Nephron progenitor cell (in vitro differentiated cells): ENCODE results near the gene PJA2.

ENCODE experiments used
- DNase-seq: peaks from one replicate; pipeline ENCODE4 v3.0.0; 2021
- H3K27ac Mint-ChIP-seq: 2 replicates; pipeline ENCODE4 v1.8.0; 2021; ENCODE audit warnings: mild to moderate bottlenecking, moderate library complexity, mixed read lengths
- H3K27me3 Mint-ChIP-seq: 2 replicates; pipeline ENCODE4 v1.8.0; 2021; ENCODE audit warnings: mild to moderate bottlenecking, low read depth, mixed read lengths; ENCODE audit not compliant: poor library complexity
- H3K36me3 Mint-ChIP-seq: 2 replicates; pipeline ENCODE4 v1.8.0; 2021; ENCODE audit warnings: low read depth, mixed read lengths
- H3K4me1 Mint-ChIP-seq: 2 replicates; pipeline ENCODE4 v1.8.0; 2021; ENCODE audit warnings: mixed read lengths
- H3K4me3 Mint-ChIP-seq: 2 replicates; pipeline ENCODE4 v1.8.0; 2021; ENCODE audit warnings: mild to moderate bottlenecking, moderate library complexity, mixed read lengths
- H3K9me3 Mint-ChIP-seq: 2 replicates; pipeline ENCODE4 v1.8.0; 2021; ENCODE audit warnings: mild to moderate bottlenecking, moderate library complexity, mixed read lengths
- CTCF ChIP-seq: fragments of 200-600 bp; sonication (generic); IDR thresholded peaks from 2 replicates; pipeline ENCODE4 v1.5.0; 2021; ENCODE audit warnings: antibody characterized with exemption

PJA2 gene

GRCh38 chr5:109309326-109310063, 100.3 kb downstream of the PJA2 start:
- Mint-ChIP-seq H3K4me1 (peaks cover 8% of the 10 kb centered on the region), H3K4me3 (no peak overlapping the region), H3K36me3 (no peaks in the 10 kb centered on the region), H3K27ac (no peak overlapping the region), H3K9me3 (no peaks in the 10 kb centered on the region), H3K27me3 (peaks cover 6% of the 10 kb centered on the region)
- DNase-seq: no peak
- TF ChIP-seq CTCF: no peak

- DNase-seq: no peak
- Mint-ChIP-seq H3K27ac (no peak overlapping the region), H3K36me3 (no peaks in the 10 kb centered on the region), H3K27me3 (peaks cover 6% of the 10 kb centered on the region), H3K4me1 (peaks cover 4% of the 10 kb centered on the region), H3K4me3 (no peak overlapping the region), H3K9me3 (no peaks in the 10 kb centered on the region)
- no peak for TF ChIP-seq CTCF
Observed at GRCh38 chr5:109307951-109308350, 101.8 kb downstream of the PJA2 start.

DNA sequence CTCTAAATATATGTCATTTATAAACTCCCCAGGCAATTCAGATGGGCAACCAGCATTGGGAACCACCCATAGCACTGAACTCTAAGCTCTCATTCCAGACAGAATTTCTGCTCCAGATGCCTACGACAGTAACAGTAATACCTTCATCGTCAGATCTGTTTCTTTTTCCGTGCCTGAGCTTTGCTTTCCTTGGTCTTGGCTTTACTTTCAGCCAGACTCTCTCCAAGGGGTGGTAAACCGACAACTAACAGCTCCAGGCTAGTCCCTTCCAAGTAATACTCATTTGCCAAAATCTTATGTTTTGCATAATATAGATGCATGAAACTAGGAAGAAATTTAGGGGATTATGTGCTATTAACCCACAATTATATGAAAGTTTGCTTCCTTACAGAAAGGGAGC, 102.3 kb downstream of the PJA2 start:
- Mint-ChIP-seq H3K9me3 (no peaks in the 10 kb centered on the region), H3K27me3 (peaks cover 6% of the 10 kb centered on the region), H3K4me3 (no peak overlapping the region), H3K36me3 (no peaks in the 10 kb centered on the region), H3K4me1 (no peaks in the 10 kb centered on the region), H3K27ac (no peak overlapping the region)
- TF ChIP-seq CTCF: no peak
- no peak for DNase-seq

DNA sequence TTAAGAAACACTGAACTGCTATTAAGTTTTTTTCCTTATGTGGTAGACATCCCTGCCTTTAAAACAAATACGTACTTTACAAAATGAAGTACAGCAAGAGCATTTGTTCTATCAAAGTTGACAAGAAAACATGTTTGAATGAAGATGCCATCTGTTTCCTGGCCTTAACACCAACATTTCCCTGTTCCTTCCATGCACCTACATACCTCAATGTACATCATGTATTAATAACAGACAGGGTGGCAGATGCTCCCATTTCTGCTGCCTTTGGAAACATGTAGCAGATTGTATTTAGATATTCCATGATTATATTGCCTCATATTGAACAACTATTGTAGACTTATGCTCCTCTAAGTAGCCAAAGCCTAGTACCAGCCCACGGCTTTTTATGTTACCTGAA, 104.4 kb downstream of the PJA2 start:
- Mint-ChIP-seq H3K27me3 (peaks cover 6% of the 10 kb centered on the region), H3K27ac (no peak overlapping the region)

DNA sequence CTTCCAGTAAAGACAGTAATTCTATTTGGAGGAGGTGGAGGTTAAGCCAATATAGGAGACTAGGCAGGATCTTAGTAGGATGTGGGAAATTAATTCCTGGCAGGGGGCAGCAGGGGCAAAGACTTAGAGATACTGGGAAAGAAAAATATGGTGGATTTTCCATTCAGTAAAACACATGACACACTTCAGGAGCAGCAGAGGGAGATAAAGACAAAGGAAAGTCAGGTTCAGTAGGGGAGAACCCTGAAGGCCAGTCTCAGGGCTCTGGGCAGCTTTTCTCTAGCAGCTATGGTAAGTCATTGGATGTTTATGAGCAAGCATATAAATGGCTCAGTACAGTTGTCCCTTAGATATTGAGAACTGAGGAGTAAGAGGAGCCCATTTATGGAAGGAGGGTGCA, 105.5 kb downstream of the PJA2 start:
- H3K27me3 Mint-ChIP-seq: peaks cover 6% of the 10 kb centered on the region
- no peak for TF ChIP-seq CTCF
- DNase-seq: no peak
- H3K4me3 Mint-ChIP-seq: no peak overlapping the region
- H3K27ac Mint-ChIP-seq: no peak overlapping the region
- H3K4me1 Mint-ChIP-seq: no peaks in the 10 kb centered on the region
- H3K36me3 Mint-ChIP-seq: no peaks in the 10 kb centered on the region
- H3K9me3 Mint-ChIP-seq: no peaks in the 10 kb centered on the region

More for the DNA sequence above, 104.4 kb downstream of the PJA2 start:
- DNase-seq: no peak
- H3K4me1 Mint-ChIP-seq: no peaks in the 10 kb centered on the region
- TF ChIP-seq CTCF: no peak
- H3K9me3 Mint-ChIP-seq: no peaks in the 10 kb centered on the region
- no peak overlapping the region for H3K4me3 Mint-ChIP-seq
- no peaks in the 10 kb centered on the region for H3K36me3 Mint-ChIP-seq

DNA sequence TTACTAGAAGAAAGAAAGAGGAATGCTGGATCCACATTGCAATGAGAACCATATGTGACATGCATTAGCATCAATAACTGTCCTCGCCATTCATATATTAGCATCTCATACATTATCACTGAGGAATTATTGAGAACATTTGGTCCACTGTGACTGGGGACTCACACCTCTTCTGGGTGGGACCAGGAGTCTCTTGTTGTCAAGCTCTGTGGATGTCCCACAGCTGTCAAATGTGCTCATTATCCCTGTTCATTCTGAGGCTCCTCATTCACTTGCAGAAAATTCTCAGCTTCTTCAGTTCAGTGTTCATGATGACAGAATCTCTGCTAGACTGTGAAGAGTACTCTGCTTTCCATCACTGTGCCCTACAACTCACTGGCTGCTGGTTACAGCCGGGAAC, 109.4 kb downstream of the PJA2 start:
- H3K27me3 Mint-ChIP-seq: no peaks in the 10 kb centered on the region
- no peak for TF ChIP-seq CTCF
- no peak overlapping the region for H3K27ac Mint-ChIP-seq
- peaks cover under 1% of the 10 kb centered on the region for H3K9me3 Mint-ChIP-seq
- no peak overlapping the region for H3K4me3 Mint-ChIP-seq
- DNase-seq: no peak
- H3K4me1 Mint-ChIP-seq: no peaks in the 10 kb centered on the region
- H3K36me3 Mint-ChIP-seq: no peaks in the 10 kb centered on the region
